HTERT RPE-1 (cell line): ENCODE measurements around the gene ATP6V0D1.

Source experiments
- in situ Hi-C: fragments of 300-500 bp; cut with MboI; formaldehyde crosslinking; loops from 4 replicates; pipeline ENCODE4 v1.14.3; 2020; ENCODE audit warnings: low sequenced_read_pairs

ATP6V0D1 gene

GRCh38 chr16:67463691-67464090, 17.3 kb downstream of the ATP6V0D1 start:
- in situ Hi-C loops = no loop called here

DNA sequence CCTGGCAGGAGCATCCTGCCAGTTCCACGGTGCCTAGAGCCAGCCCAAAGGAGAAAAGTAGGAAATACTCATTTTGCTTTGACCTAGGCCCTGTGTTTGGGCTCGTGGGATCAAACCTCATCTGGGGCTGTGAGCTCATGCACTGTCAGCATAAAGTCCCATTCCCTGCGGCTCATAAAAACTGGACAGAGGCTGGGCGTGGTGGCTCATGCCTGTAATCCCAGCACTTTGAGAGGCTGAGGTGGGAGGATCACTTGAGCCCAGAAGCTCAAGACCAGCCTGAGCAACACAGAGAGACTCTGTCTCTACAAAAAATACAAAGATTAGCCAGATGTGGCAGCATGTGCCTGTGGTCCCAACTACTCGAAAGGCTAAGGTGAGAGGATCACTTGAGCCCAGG, 17.9 kb downstream of the ATP6V0D1 start:
- in situ Hi-C loops = no loop called here

- in situ Hi-C loops = no loop called here
These were observed 18.7 kb downstream of the ATP6V0D1 start for GRCh38 chr16:67462279-67462655.

- in situ Hi-C loops = no loop called here
These were observed 19.2 kb downstream of the ATP6V0D1 start for GRCh38 chr16:67461600-67462278.

DNA sequence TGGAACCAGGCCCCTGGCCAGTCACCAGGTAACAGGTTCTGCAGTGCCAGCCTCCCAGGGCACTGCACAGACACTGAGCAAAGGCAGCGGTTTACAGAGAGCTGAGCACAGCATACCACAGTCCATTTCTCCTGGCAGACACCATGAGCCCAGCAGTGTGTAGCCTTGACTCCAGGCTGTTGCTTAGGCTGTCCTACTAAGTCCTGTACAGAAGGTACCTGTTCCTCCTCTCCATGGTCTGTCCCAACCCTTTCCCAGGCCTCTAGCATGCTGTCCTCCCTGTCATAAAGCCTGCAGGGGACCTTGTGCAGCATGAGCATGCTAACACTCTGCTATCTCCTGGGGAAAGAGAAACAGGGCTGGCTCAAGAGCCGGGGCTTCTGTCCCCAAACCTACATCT, 20.0 kb downstream of the ATP6V0D1 start:
- in situ Hi-C loops = no loop called here

- in situ Hi-C loops = no loop called here
These were observed 20.8 kb downstream of the ATP6V0D1 start for GRCh38 chr16:67460168-67460567.

GRCh38 chr16:67459861-67460150, 21.2 kb downstream of the ATP6V0D1 start:
- in situ Hi-C loops = no loop called here

GRCh38 chr16:67459066-67459860, 21.7 kb downstream of the ATP6V0D1 start:
- in situ Hi-C loops = no loop called here

- in situ Hi-C loops = no loop called here
These were observed 22.8 kb downstream of the ATP6V0D1 start for GRCh38 chr16:67458121-67458641.

DNA sequence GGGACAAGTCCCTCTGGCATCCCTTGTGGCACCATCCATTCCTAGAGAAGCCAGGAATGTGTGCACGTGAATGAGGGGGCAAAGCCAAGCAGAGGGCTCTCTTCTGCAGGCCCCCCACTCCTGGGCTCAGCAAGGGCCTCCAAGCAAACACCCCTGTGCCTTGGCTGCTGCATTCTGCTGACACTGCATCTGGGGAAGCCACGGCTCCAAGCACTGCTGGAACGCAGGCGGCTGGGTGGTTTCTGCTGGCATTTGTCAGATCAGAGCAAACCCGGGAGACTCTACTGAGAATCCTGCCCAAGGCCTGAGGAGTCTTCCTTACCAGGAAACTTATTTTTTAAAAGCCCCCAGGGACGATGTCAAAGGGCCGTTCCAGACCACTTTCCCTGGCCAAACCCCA, 23.3 kb downstream of the ATP6V0D1 start:
- in situ Hi-C loops = no loop called here

DNA sequence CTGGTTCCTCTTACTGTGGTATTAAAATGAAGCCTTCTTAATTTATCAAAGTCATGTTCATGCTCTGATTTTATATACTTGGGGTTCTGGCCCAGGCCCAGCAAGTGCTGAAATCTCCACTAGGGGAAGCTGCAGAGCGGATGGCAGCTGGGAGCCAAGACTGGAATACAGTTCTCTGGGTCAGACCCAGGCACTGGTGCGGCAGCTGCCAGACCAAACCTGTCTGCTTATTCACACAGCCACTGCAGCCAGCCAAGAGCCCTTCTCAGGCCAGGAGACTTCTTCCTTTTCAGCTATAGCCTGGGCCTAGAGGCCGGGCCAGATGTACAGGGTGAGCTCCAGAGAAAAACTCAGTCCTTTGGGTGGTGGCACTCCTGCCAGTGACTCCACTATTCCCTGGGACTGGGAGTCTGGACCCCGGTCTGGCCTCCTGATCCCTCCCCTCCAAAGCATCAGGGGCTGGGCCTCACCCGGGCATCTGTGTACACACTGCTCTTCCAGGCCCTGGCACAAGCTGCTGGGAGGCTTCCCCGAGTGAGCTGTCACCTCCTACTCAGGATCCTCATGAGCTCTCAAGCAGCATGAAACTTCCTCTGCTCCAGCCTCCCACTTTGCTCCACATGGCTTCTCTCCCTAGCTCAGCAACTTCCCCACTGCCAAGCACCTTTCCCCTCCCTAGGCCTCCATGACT, 24.4 kb downstream of the ATP6V0D1 start:
- in situ Hi-C loops = no loop called here

- in situ Hi-C loops = no loop called here
These were observed 26.1 kb downstream of the ATP6V0D1 start for GRCh38 chr16:67454852-67455251.

DNA sequence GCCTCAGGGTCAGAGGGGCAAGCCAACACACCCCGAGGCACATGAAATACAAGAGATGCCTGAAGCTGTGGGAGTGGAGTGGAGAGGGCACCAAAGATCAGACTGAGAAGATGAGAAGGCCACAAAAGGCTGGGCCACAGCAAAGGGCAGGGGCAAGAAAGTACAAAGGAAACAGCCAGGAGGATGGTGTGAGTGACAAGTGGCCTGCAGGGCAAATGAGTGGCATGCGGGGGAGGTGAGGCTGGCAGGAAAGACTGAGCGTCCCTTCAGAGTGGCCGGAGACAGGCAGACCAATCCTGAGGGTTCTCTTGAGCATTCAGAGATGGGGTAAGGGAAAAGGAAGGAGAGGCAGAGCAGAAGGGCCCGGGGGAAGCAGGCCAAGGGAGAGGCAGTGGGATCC, 26.9 kb downstream of the ATP6V0D1 start:
- in situ Hi-C loops = no loop called here

DNA sequence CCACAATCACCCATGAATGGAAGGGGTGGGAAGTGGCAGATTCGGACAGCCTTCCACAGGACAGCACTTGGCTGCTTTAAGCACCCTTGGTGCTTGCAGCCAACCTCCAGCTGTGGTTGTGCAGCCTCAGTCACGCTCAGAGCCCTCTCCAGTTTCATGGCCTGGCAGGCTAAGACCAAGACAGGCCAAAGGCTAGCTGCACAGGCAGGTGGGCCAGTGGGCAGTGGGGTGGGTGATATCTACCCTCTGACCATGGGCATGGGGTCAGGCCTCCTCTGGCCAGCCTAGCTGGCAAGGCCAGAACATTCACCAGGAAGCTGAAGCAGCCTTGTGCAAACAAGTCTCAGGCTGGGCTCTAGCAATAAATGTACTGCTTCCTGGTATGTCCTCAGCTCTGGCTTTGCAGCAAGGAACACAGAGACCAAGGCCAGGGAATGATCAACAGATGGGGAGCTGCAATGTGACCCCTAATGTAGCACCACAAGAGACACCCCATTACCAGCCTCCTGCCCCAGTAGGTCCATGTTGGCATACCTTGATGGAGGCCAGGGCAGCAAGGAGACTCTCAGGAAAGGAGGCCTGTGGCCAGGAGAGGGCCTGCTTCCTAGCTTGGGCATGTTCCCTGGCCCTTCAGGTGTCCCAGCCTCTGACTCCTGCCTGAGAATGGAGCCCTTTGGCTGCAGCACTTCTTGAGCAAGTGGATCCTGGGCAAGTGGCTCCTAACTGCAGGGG, 29.1 kb downstream of the ATP6V0D1 start:
- in situ Hi-C loops = no loop called here

DNA sequence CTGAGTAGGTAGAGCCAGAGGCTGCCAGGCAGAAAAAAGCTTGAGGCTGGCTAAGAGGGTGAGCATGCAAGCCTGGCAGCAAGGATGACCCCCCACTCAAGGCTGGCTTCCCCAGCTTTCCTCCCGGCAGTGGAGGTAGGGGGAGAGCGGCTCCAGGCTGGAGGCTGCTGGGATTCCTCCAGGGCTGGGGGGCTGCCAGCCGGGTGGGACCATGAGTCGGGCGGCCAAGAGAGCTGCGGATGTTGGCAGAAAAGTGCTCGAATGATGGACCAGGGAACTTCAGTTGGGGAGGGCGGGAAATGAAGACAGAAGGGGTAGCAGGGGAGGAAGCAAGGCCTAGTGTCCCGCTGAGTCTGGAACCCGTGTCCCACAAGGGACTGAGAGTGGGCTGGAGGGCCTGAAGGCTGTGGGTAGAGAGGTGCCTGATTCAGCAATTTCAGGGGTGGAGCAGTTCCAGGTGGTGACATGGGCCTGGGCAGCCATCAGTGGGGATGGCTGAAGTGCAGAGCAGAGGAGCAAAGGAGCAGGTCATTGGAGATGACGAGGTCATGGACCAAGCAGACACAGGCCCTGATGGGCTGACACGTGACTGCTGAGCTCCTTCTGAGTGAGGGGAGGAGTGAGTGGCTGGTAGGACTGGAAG, 29.8 kb downstream of the ATP6V0D1 start:
- in situ Hi-C loops = no loop called here

DNA sequence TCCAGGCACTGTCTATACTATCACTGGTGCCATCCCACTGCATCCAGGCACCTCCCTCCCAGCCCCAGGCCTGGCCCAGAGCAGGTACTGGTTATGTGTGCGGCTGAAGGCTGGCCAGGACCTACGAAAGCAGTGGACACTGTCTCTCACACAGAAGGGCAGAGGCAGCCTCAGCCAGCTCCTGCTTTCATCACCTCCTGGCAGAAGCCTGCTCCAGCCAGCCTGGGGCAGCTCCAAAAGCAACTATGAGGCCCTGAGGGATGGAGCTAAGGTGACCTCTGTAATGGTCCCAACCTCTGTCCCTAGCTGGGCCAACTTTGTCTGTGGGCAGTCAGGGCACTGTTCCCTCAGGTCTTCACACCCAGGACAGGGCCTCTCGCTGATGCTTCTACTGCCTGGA, 31.2 kb downstream of the ATP6V0D1 start:
- in situ Hi-C loops = no loop called here

DNA sequence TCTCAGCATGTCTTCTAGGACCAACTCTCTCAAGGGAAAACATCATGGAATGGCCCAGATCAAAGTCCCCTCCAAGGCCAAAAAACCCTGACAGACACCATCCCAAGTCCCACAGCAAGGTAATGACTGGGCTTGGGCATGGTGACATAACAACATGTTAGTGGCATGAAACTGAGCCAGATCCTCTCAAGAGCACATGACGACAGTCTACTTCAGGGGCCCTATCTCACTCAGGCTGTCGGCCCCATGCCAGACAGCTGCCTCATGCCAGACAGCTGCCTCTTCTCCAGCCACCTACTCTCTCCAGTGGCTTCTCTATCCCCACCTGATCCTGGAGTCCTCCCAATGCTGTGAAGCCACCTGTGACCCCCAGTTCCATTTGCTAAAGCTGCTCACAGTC, 31.6 kb downstream of the ATP6V0D1 start:
- in situ Hi-C loops = no loop called here

DNA sequence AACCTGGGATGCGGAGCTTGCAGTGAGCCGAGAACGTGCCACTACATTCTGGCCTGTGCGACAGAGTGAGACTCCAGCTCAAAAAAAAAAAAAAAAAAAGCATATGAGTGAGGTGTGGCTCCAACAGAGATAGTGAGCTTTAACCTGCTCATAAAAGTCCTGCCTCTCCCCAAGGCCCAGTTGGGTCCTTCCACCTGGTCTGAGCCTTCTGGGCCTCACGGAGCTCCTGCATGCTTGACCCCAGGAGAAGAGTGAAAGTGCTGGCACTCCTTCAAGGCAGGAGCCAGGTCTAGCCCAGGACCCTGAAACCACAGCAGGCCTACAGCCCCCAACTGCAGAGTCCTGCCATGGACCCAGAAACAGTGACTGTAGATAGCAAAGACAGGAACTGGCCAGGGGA, 32.4 kb downstream of the ATP6V0D1 start:
- in situ Hi-C loops = no loop called here

- in situ Hi-C loops = no loop called here
These were observed 33.4 kb downstream of the ATP6V0D1 start for GRCh38 chr16:67447508-67448076.

DNA sequence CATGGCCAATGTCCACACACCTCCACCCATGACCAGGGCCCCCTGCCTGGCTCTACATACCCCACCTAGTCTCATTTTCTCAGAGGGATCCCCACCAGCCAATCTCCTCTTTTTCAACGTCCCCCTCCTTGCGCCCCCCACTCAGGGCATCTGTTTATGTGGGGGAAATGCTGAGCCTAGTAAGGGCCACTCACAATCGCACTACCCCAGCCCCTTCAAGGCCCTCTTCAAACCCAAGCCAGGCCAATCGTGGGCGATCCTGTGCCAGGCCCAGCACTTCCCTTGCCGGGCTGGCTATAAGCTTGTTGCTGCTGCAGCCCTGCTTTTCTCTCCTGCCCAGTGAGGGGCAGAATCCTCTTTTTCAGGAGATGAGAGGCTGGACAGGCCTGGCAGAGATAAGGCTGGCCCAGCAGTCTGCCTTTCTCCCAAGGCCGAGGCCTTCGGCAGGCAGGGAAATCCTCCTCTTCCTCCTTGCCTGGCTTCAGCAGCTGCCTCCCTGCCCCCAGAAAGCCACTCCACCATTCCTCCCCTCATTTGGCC, 33.9 kb downstream of the ATP6V0D1 start:
- in situ Hi-C loops = no loop called here
